Kidney (tissue), 14 donors: ENCODE results near the gene ALS2CL. TPM values are rescaled to one million over a fixed set of nuclear protein-coding genes. Genes with fewer than 3 reads are reported as not detected.
A peak's percentile ranks its signal among the peaks of the same experiment; 100 is the strongest.

Experiments
- DNase-seq, 5 donors: peaks; one replicate each; pipeline ENCODE4 v3.0.0-alpha.2; 2013 to 2020
- FAIRE-seq: peaks from 2 replicates; lab custom pipeline; 2012; peaks lifted over from hg19 to GRCh38; lab: Jason Lieb, UNC
- H3K27ac ChIP-seq, 2 donors: one replicate each; pipeline ENCODE4 v1.7.0; 2013; ENCODE audit warnings: low read depth in 2 of 2, low read length in 2 of 2, inconsistent platforms in 1 of 2
- H3K27me3 ChIP-seq: one replicate; pipeline ENCODE4 v1.7.1; 2013; ENCODE audit warnings: low read length, inconsistent platforms; ENCODE audit not compliant: control insufficient read depth, insufficient read depth
- H3K36me3 ChIP-seq, 3 donors: one replicate each; pipeline versions ENCODE4 v1.7.0 to v1.7.1; 2013; ENCODE audit warnings: low read length in 3 of 3, control low read depth in 1 of 3, inconsistent platforms in 1 of 3; ENCODE audit not compliant: insufficient read depth in 3 of 3, control insufficient read depth in 2 of 3
- H3K4me1 ChIP-seq, 3 donors: one replicate each; pipeline versions ENCODE4 v1.7.0 to v1.7.1; 2013; ENCODE audit warnings: low read length in 3 of 3, inconsistent platforms in 1 of 3, low read depth in 1 of 3; ENCODE audit not compliant: control insufficient read depth in 2 of 3, insufficient read depth in 2 of 3
- H3K4me3 ChIP-seq, 3 donors: one replicate each; pipeline versions ENCODE4 v1.7.0 to v1.8.1; 2013; ENCODE audit warnings: low read length in 3 of 3, control low read depth in 1 of 3, inconsistent platforms in 1 of 3
- H3K9ac ChIP-seq, 3 donors: one replicate each; pipeline versions ENCODE4 v1.7.0 to v1.7.1; 2013; ENCODE audit warnings: low read length in 3 of 3, control low read depth in 1 of 3, inconsistent platforms in 1 of 3
- H3K9me3 ChIP-seq, 3 donors: one replicate each; pipeline versions ENCODE4 v1.7.0 to v1.7.1; 2013; ENCODE audit warnings: low read length in 3 of 3, control low read depth in 1 of 3, inconsistent platforms in 1 of 3; ENCODE audit not compliant: control insufficient read depth in 2 of 3, insufficient read depth in 1 of 3
- CTCF ChIP-seq: IDR thresholded peaks from 3 replicates; pipeline ENCODE4 v1.5.1; 2012; ENCODE audit warnings: mild to moderate bottlenecking, moderate library complexity, borderline replicate concordance; ENCODE audit not compliant: insufficient read depth; ENCODE audit errors: extremely low read depth
- intact Hi-C: fragments of 100-400 bp; cut with DNase I; formaldehyde crosslinking; loops from one replicate; pipeline ENCODE4 v1.11.1; 2022
- polyA plus RNA-seq: library from polyadenylated mRNA; stranded (reverse); fragments of 350-450 nt; fragmentation: Illumina TruSeq; extraction: RNeasy Lipid Tissue Mini Kit (QIAGEN cat#74804); gene quantifications from one replicate; pipeline ENCODE4 v1.2.3, GENCODE V29; 2014; ENCODE audit warnings: low read depth, low replicate concordance; ENCODE audit not compliant: insufficient read depth
- total RNA-seq: library from RNA; stranded (reverse); fragmentation: NEBNext Ultra II Directional; extraction: Animal tissue kit (Norgen Biotek cat#: 25700); gene quantifications from one replicate; pipeline ENCODE4 v1.2.1, GENCODE V29; 2021
- donor health status: control.
- donor health status: control.
- donor health status: control.
- donor health status: control.
- donor health status: control.
- donor health status: DM: yes; HTN: yes; CAD: no.
- donor health status: Normal renal cell carcinoma (clear cell type).

ALS2CL gene
- total and polyA plus RNA-seq, 2 donors from 2014 or later, result 43.0 to 78.9 TPM

GRCh38 chr3:46695962-46696894 lies 2.7 kb upstream of the ALS2CL start:
- FAIRE-seq (no peak), DNase-seq (peak in 1 of 5 donors; percentile 29)
- no peak for TF ChIP-seq CTCF
- peak overlapping the region; percentile 51 to 65 for H3K27ac ChIP-seq
- no peaks in the 10 kb centered on the region for H3K36me3 ChIP-seq
- H3K9me3 ChIP-seq, result no peaks in the 10 kb centered on the region
- peaks cover 0 to 52% (median 13%) of the 10 kb centered on the region in 3 donors for H3K4me1 ChIP-seq
- intact Hi-C loops, result no loop called here
- H3K9ac ChIP-seq, result no peak overlapping the region
- H3K4me3 ChIP-seq, result no peak overlapping the region
- no peaks in the 10 kb centered on the region for H3K27me3 ChIP-seq

GRCh38 chr3:46695177-46695961 lies 1.9 kb upstream of the ALS2CL start:
- peaks cover 0 to 55% (median 9%) of the 10 kb centered on the region in 3 donors for H3K4me1 ChIP-seq
- TF ChIP-seq CTCF, result peak; percentile 11
- FAIRE-seq, result no peak

GRCh38 chr3:46694520-46694919 lies 1.0 kb upstream of the ALS2CL start:
- H3K4me1 ChIP-seq, result peaks cover 0 to 48% (median 2%) of the 10 kb centered on the region in 3 donors
- no peak for FAIRE-seq
- no peaks in the 10 kb centered on the region for H3K36me3 ChIP-seq
- H3K9me3 ChIP-seq, result no peaks in the 10 kb centered on the region
- H3K4me3 ChIP-seq, result no peak overlapping the region
- H3K27me3 ChIP-seq, result no peaks in the 10 kb centered on the region
- H3K27ac ChIP-seq, result no peak overlapping the region
- no peak for TF ChIP-seq CTCF
- DNase-seq, result no peak
- H3K9ac ChIP-seq, result no peak overlapping the region
- intact Hi-C loops, result no loop called here

More at GRCh38 chr3:46695177-46695961, 1.9 kb upstream of the ALS2CL start:
- peak in 1 of 5 donors; percentile 53 for DNase-seq
- Histone ChIP-seq H3K27ac (peak overlapping the region; percentile 51 to 65), H3K27me3 (no peaks in the 10 kb centered on the region), H3K9me3 (no peaks in the 10 kb centered on the region), H3K4me3 (no peak overlapping the region), H3K9ac (no peak overlapping the region), H3K36me3 (no peaks in the 10 kb centered on the region)
- intact Hi-C loops, result no loop called here
